BJ (cell line): ENCODE results near the gene DLX2. TPM values are rescaled to one million over a fixed set of nuclear protein-coding genes. Genes with fewer than 3 reads are reported as not detected.
"Not testable (repeated sequence)": the region's sequence is repeated elsewhere in the genome, so short reads cannot be mapped to it uniquely, and the experiment has no call there.

Experiments
- CTCF ChIA-PET: fragments of 350-600 bp; formaldehyde crosslinking; extraction: SDS; loops from one replicate; lab custom pipeline; 2021; ENCODE audit warnings: antibody characterized with exemption, inconsistent platforms; lab: Yijun Ruan, JAX
- POLR2A ChIA-PET: fragments of 300-600 bp; sonication (Branson Sonifier 250); formaldehyde crosslinking; extraction: SDS; loops from one replicate; lab custom pipeline; 2021; ENCODE audit warnings: antibody characterized with exemption; lab: Charles Lee
- DNase-seq: peaks from one replicate; pipeline ENCODE4 v3.0.0-alpha.2; 2011; ENCODE audit warnings: low read depth
- H3K27me3 ChIP-seq: 2 replicates; pipeline ENCODE4 v1.6.0; 2011; ENCODE audit warnings: low read length; ENCODE audit not compliant: control insufficient read depth, insufficient read depth
- H3K36me3 ChIP-seq: 2 replicates; pipeline ENCODE4 v1.5.1; 2011; ENCODE audit warnings: low read length; ENCODE audit not compliant: control insufficient read depth, insufficient read depth
- H3K4me3 ChIP-seq: 2 replicates; pipeline ENCODE4 v1.5.1; 2011; ENCODE audit warnings: low read depth, mild to moderate bottlenecking, control low read depth, low read length
- polyA plus RNA-seq: library from polyadenylated mRNA; depleted of rRNA; stranded (reverse); fragments of >200 nt; gene quantifications from 2 replicates; pipeline ENCODE4 v1.2.3, GENCODE V29; 2011
- TF ChIP-seq, protein P1 (sequence below): IDR thresholded peaks from 2 replicates; pipeline ENCODE4 v1.5.1; 2011; ENCODE audit warnings: low read depth, mild to moderate bottlenecking, control low read depth, inconsistent platforms, low read length, moderate library complexity; ENCODE audit not compliant: insufficient read depth

DLX2 gene
- polyA plus RNA-seq, 1 experiment: 0.20 TPM

GRCh38 chr2:172128484-172128883, 25.8 kb upstream of the DLX2 start:
- ChIA-PET POLR2A (no interaction called here), CTCF (interaction anchor here (0.6 to 2.3 kb wide), 3 partner anchors 82 to 425 kb away, joined by 3 to 10 read pairs (median 3); no protein-coding TSS in a partner anchor)
- DNase-seq: no peak
- Histone ChIP-seq H3K27me3 (no peaks in the 10 kb centered on the region), H3K36me3 (no peaks in the 10 kb centered on the region), H3K4me3 (no peak overlapping the region)
- TF ChIP-seq, protein P1, sequence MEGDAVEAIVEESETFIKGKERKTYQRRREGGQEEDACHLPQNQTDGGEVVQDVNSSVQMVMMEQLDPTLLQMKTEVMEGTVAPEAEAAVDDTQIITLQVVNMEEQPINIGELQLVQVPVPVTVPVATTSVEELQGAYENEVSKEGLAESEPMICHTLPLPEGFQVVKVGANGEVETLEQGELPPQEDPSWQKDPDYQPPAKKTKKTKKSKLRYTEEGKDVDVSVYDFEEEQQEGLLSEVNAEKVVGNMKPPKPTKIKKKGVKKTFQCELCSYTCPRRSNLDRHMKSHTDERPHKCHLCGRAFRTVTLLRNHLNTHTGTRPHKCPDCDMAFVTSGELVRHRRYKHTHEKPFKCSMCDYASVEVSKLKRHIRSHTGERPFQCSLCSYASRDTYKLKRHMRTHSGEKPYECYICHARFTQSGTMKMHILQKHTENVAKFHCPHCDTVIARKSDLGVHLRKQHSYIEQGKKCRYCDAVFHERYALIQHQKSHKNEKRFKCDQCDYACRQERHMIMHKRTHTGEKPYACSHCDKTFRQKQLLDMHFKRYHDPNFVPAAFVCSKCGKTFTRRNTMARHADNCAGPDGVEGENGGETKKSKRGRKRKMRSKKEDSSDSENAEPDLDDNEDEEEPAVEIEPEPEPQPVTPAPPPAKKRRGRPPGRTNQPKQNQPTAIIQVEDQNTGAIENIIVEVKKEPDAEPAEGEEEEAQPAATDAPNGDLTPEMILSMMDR: no peak

GRCh38 chr2:172120118-172120517, 17.4 kb upstream of the DLX2 start:
- Histone ChIP-seq H3K4me3 (no peak overlapping the region), H3K27me3 (no peaks in the 10 kb centered on the region), H3K36me3 (no peaks in the 10 kb centered on the region)
- DNase-seq: no peak
- ChIA-PET CTCF (interaction anchor here (0.8 to 1.5 kb wide), 5 partner anchors 12 to 416 kb away, joined by 3 to 4 read pairs (median 3); no protein-coding TSS in a partner anchor), POLR2A (no interaction called here)
- TF ChIP-seq, protein P1: no peak

DNA sequence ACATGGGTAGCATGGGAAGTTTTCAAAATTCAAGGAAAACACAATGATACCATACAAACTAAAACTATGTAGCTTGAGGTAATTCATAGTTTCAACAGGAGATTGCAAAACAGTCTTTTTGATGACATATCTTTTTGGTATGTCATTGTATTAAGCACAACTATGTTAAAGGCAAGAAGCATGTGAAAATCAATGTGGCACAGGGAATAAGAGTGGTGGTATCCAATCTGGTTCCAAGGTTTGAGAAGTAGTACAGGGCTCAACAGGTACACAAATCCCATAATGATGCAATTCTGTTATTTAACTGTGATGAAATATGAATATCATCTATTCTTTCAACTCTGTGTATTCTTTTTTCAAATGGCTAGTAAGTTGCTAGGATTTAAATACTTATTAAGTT, 16.4 kb upstream of the DLX2 start:
- ChIA-PET CTCF (interaction anchor here (0.8 to 1.2 kb wide), 2 partner anchors 20 to 309 kb away, joined by 3 to 4 read pairs; no protein-coding TSS in a partner anchor), POLR2A (no interaction called here)
- TF ChIP-seq, protein P1: no peak
- no peak for DNase-seq
- H3K4me3 ChIP-seq: no peak overlapping the region
- no peaks in the 10 kb centered on the region for H3K36me3 ChIP-seq
- H3K27me3 ChIP-seq: no peaks in the 10 kb centered on the region

GRCh38 chr2:172116107-172116506, 13.4 kb upstream of the DLX2 start:
- TF ChIP-seq, protein P1: no peak
- ChIA-PET POLR2A (no interaction called here), CTCF (interaction anchor here (1.1 to 6.3 kb wide), 6 partner anchors 9 to 1187 kb away, joined by 3 to 43 read pairs (median 8); partner anchors contain the start of gene GORASP2)
- no peaks in the 10 kb centered on the region for H3K36me3 ChIP-seq
- H3K4me3 ChIP-seq: no peak overlapping the region
- DNase-seq: no peak
- no peaks in the 10 kb centered on the region for H3K27me3 ChIP-seq

DNA sequence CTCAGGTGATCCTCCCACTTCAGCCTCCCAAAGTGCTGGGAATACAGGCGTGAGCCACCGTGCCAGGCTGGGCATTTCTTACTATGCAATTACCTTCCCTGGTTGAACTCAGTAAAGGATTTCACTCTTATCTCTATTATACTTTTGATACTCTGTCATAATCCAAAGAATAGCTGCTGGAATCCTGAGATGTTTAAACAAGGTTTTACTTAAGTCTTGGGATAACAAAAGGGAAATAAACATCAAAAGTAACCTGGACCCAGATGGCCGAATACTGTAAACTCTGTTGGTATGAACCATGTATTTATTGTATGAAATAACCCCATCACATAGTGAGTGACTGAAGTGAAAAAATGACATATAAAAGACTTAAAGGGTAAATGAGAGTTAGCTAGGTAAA, 11.9 kb upstream of the DLX2 start:
- CTCF ChIA-PET: interaction anchor here (0.8 to 6.3 kb wide), 12 partner anchors 8 to 541 kb away, joined by 3 to 43 read pairs (median 4); no protein-coding TSS in a partner anchor

DNA sequence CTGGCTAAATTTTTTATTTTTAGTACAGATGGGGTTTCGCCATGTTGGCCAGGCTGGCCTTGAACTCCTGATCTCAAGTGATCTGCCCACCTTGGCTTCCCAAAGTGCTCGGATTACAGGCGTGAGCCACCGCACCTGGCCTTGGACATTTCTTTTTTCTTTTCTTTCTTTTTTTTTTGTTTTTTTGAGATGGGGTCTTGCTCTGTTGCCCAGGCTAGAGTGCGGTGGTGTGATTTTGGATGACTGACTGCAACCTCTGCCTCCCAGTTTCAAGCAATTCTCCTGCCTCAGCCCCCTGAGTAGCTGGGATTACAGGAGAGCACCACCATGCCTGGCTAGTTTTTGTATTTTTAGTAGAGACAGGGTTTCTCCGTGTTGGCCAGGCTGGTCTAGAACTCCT, 11.5 kb upstream of the DLX2 start:
- CTCF ChIA-PET: interaction anchor here (0.8 to 6.3 kb wide), 22 partner anchors 7 to 1185 kb away, joined by 3 to 43 read pairs (median 4); partner anchors contain the start of genes DYNC1I2 and GORASP2
- H3K36me3 ChIP-seq, H3K4me3 ChIP-seq, POLR2A ChIA-PET, H3K27me3 ChIP-seq, DNase-seq: not testable (repeated sequence)

More for the DNA sequence above, 11.9 kb upstream of the DLX2 start:
- TF ChIP-seq, protein P1: no peak
- Histone ChIP-seq H3K27me3 (no peaks in the 10 kb centered on the region), H3K36me3 (no peaks in the 10 kb centered on the region), H3K4me3 (no peak overlapping the region)
- DNase-seq: no peak
- POLR2A ChIA-PET: no interaction called here
